Effector memory CD8-positive, alpha-beta T cell (primary cell): ENCODE data around the gene KAZALD1.

Experiments
- ATAC-seq: fragments of 150-1000 bp; cut with Tn5 transposase; replicated peaks from 2 replicates; pipeline ENCODE4 v1.10.0; 2021; ENCODE audit warnings: mild to moderate bottlenecking, moderate library complexity
- DNase-seq, 3 experiments: peaks; one replicate each; pipeline ENCODE4 v3.0.0; 2021
- H3K27ac Mint-ChIP-seq, 2 donors: one replicate each; pipeline ENCODE4 v1.8.0; 2022; ENCODE audit warnings: mild to moderate bottlenecking in 2 of 2, mixed read lengths in 2 of 2, moderate library complexity in 2 of 2
- H3K27me3 Mint-ChIP-seq, 2 donors: one replicate each; pipeline ENCODE4 v1.8.0; 2022; ENCODE audit warnings: mixed read lengths in 2 of 2
- H3K36me3 Mint-ChIP-seq: one replicate; pipeline ENCODE4 v1.8.0; 2022; ENCODE audit warnings: mild to moderate bottlenecking, moderate library complexity, mixed read lengths; ENCODE audit not compliant: insufficient read depth
- H3K4me1 Mint-ChIP-seq, 2 donors: one replicate each; pipeline ENCODE4 v1.8.0; 2022; ENCODE audit warnings: low read depth in 2 of 2, mixed read lengths in 2 of 2
- H3K4me3 Mint-ChIP-seq, 2 donors: one replicate each; pipeline ENCODE4 v1.8.0; 2022; ENCODE audit warnings: mild to moderate bottlenecking in 2 of 2, mixed read lengths in 2 of 2, moderate library complexity in 2 of 2
- H3K9me3 Mint-ChIP-seq, 2 donors: one replicate each; pipeline ENCODE4 v1.8.0; 2022; ENCODE audit warnings: mixed read lengths in 2 of 2

KAZALD1 gene

GRCh38 chr10:101091546-101092290 lies 29.9 kb downstream of the KAZALD1 start:
- DNase-seq (no peak), ATAC-seq (no peak)
- peaks cover 74 to 95% of the 10 kb centered on the region in 2 donors for H3K27me3 Mint-ChIP-seq
- H3K27ac Mint-ChIP-seq = no peak overlapping the region
- peaks cover 0 to 3% of the 10 kb centered on the region in 2 donors for H3K4me1 Mint-ChIP-seq
- no peak overlapping the region for H3K4me3 Mint-ChIP-seq
- H3K36me3 Mint-ChIP-seq = no peaks in the 10 kb centered on the region
- H3K9me3 Mint-ChIP-seq = no peaks in the 10 kb centered on the region

GRCh38 chr10:101092881-101093354 lies 31.1 kb downstream of the KAZALD1 start:
- Mint-ChIP-seq H3K4me3 (no peak overlapping the region), H3K27ac (no peak overlapping the region), H3K4me1 (peaks cover 0 to 3% of the 10 kb centered on the region in 2 donors), H3K36me3 (no peaks in the 10 kb centered on the region), H3K9me3 (no peaks in the 10 kb centered on the region), H3K27me3 (peaks cover 74 to 95% of the 10 kb centered on the region in 2 donors)
- ATAC-seq (no peak), DNase-seq (no peak)

GRCh38 chr10:101094121-101094879 lies 32.5 kb downstream of the KAZALD1 start:
- DNase-seq = no peak
- no peaks in the 10 kb centered on the region for H3K36me3 Mint-ChIP-seq
- peaks cover 72 to 92% of the 10 kb centered on the region in 2 donors for H3K27me3 Mint-ChIP-seq
- no peak overlapping the region for H3K27ac Mint-ChIP-seq
- no peak overlapping the region for H3K4me3 Mint-ChIP-seq
- peaks cover 0 to 3% of the 10 kb centered on the region in 2 donors for H3K4me1 Mint-ChIP-seq
- no peak for ATAC-seq
- H3K9me3 Mint-ChIP-seq = no peaks in the 10 kb centered on the region

GRCh38 chr10:101095004-101095403 lies 33.2 kb downstream of the KAZALD1 start:
- no peak for ATAC-seq
- no peak for DNase-seq
- H3K9me3 Mint-ChIP-seq = no peaks in the 10 kb centered on the region
- H3K27me3 Mint-ChIP-seq = peaks cover 74 to 92% of the 10 kb centered on the region in 2 donors
- peaks cover 0 to 3% of the 10 kb centered on the region in 2 donors for H3K4me1 Mint-ChIP-seq
- H3K36me3 Mint-ChIP-seq = no peaks in the 10 kb centered on the region
- H3K4me3 Mint-ChIP-seq = no peak overlapping the region
- H3K27ac Mint-ChIP-seq = no peak overlapping the region

- H3K27ac Mint-ChIP-seq = no peak overlapping the region
- DNase-seq (peak; percentile 59 to 68 (median 65)), ATAC-seq (peak; percentile 93)
- peaks cover 0 to 3% of the 10 kb centered on the region in 2 donors for H3K4me1 Mint-ChIP-seq
- peaks cover 68 to 92% of the 10 kb centered on the region in 2 donors for H3K27me3 Mint-ChIP-seq
- H3K36me3 Mint-ChIP-seq = no peaks in the 10 kb centered on the region
- no peaks in the 10 kb centered on the region for H3K9me3 Mint-ChIP-seq
- no peak overlapping the region for H3K4me3 Mint-ChIP-seq
These were observed 33.9 kb downstream of the KAZALD1 start for GRCh38 chr10:101095550-101096213.

- ATAC-seq = no peak
- no peaks in the 10 kb centered on the region for H3K36me3 Mint-ChIP-seq
- DNase-seq = no peak
- no peak overlapping the region for H3K27ac Mint-ChIP-seq
- H3K4me3 Mint-ChIP-seq = no peak overlapping the region
- peaks cover 64 to 92% of the 10 kb centered on the region in 2 donors for H3K27me3 Mint-ChIP-seq
- H3K4me1 Mint-ChIP-seq = peaks cover 0 to 3% of the 10 kb centered on the region in 2 donors
- no peaks in the 10 kb centered on the region for H3K9me3 Mint-ChIP-seq
These were observed 34.6 kb downstream of the KAZALD1 start for GRCh38 chr10:101096378-101096777.

- Mint-ChIP-seq H3K4me3 (no peak overlapping the region), H3K27ac (no peak overlapping the region), H3K9me3 (no peaks in the 10 kb centered on the region), H3K36me3 (no peaks in the 10 kb centered on the region), H3K27me3 (peaks cover 62 to 92% of the 10 kb centered on the region in 2 donors), H3K4me1 (peaks cover 0 to 3% of the 10 kb centered on the region in 2 donors)
- DNase-seq = no peak
- ATAC-seq = no peak
These were observed 36.1 kb downstream of the KAZALD1 start for GRCh38 chr10:101097881-101098280.

- no peak for ATAC-seq
- no peak overlapping the region for H3K4me3 Mint-ChIP-seq
- peaks cover 59 to 92% of the 10 kb centered on the region in 2 donors for H3K27me3 Mint-ChIP-seq
- peaks cover 0 to 3% of the 10 kb centered on the region in 2 donors for H3K4me1 Mint-ChIP-seq
- DNase-seq = no peak
- H3K36me3 Mint-ChIP-seq = no peaks in the 10 kb centered on the region
- no peaks in the 10 kb centered on the region for H3K9me3 Mint-ChIP-seq
- no peak overlapping the region for H3K27ac Mint-ChIP-seq
These were observed 38.1 kb downstream of the KAZALD1 start for GRCh38 chr10:101099901-101100300.

- ATAC-seq (no peak), DNase-seq (no peak)
- H3K36me3 Mint-ChIP-seq = no peaks in the 10 kb centered on the region
- no peaks in the 10 kb centered on the region for H3K9me3 Mint-ChIP-seq
- H3K27me3 Mint-ChIP-seq = peaks cover 54 to 88% of the 10 kb centered on the region in 2 donors
- no peak overlapping the region for H3K4me3 Mint-ChIP-seq
- H3K4me1 Mint-ChIP-seq = no peaks in the 10 kb centered on the region
- H3K27ac Mint-ChIP-seq = no peak overlapping the region
These were observed 39.6 kb downstream of the KAZALD1 start for GRCh38 chr10:101101372-101101881.

- H3K36me3 Mint-ChIP-seq = no peaks in the 10 kb centered on the region
- ATAC-seq = no peak
- no peak overlapping the region for H3K4me3 Mint-ChIP-seq
- H3K4me1 Mint-ChIP-seq = no peaks in the 10 kb centered on the region
- H3K27ac Mint-ChIP-seq = no peak overlapping the region
- peaks cover 57 to 90% of the 10 kb centered on the region in 2 donors for H3K27me3 Mint-ChIP-seq
- DNase-seq = no peak
- H3K9me3 Mint-ChIP-seq = no peaks in the 10 kb centered on the region
These were observed 41.6 kb downstream of the KAZALD1 start for GRCh38 chr10:101103430-101103829.

GRCh38 chr10:101106351-101106750 lies 44.6 kb downstream of the KAZALD1 start:
- DNase-seq = no peak
- Mint-ChIP-seq H3K4me1 (no peaks in the 10 kb centered on the region), H3K27ac (no peak overlapping the region), H3K27me3 (peaks cover 49 to 92% of the 10 kb centered on the region in 2 donors), H3K4me3 (no peak overlapping the region), H3K36me3 (no peaks in the 10 kb centered on the region), H3K9me3 (no peaks in the 10 kb centered on the region)
- no peak for ATAC-seq

GRCh38 chr10:101107771-101108170 lies 46.0 kb downstream of the KAZALD1 start:
- DNase-seq (no peak), ATAC-seq (no peak)
- peaks cover 42 to 92% of the 10 kb centered on the region in 2 donors for H3K27me3 Mint-ChIP-seq
- no peak overlapping the region for H3K27ac Mint-ChIP-seq
- no peaks in the 10 kb centered on the region for H3K9me3 Mint-ChIP-seq
- no peaks in the 10 kb centered on the region for H3K36me3 Mint-ChIP-seq
- H3K4me3 Mint-ChIP-seq = no peak overlapping the region
- H3K4me1 Mint-ChIP-seq = no peaks in the 10 kb centered on the region

GRCh38 chr10:101110856-101111523 lies 49.2 kb downstream of the KAZALD1 start:
- no peaks in the 10 kb centered on the region for H3K4me1 Mint-ChIP-seq
- no peak overlapping the region for H3K27ac Mint-ChIP-seq
- no peaks in the 10 kb centered on the region for H3K36me3 Mint-ChIP-seq
- H3K27me3 Mint-ChIP-seq = peaks cover 50 to 93% of the 10 kb centered on the region in 2 donors
- DNase-seq = no peak
- no peaks in the 10 kb centered on the region for H3K9me3 Mint-ChIP-seq
- no peak overlapping the region for H3K4me3 Mint-ChIP-seq
- no peak for ATAC-seq
